ELF-1 (cell line): ENCODE data around the gene NFIA.
"Not testable (repeated sequence)": the region's sequence is repeated elsewhere in the genome, so short reads cannot be mapped to it uniquely, and the experiment has no call there.

Experiments
- DNase-seq: peaks from one replicate; pipeline ENCODE4 v3.0.0-alpha.2; 2016; ENCODE audit warnings: low read depth, low spot score

NFIA gene

DNA sequence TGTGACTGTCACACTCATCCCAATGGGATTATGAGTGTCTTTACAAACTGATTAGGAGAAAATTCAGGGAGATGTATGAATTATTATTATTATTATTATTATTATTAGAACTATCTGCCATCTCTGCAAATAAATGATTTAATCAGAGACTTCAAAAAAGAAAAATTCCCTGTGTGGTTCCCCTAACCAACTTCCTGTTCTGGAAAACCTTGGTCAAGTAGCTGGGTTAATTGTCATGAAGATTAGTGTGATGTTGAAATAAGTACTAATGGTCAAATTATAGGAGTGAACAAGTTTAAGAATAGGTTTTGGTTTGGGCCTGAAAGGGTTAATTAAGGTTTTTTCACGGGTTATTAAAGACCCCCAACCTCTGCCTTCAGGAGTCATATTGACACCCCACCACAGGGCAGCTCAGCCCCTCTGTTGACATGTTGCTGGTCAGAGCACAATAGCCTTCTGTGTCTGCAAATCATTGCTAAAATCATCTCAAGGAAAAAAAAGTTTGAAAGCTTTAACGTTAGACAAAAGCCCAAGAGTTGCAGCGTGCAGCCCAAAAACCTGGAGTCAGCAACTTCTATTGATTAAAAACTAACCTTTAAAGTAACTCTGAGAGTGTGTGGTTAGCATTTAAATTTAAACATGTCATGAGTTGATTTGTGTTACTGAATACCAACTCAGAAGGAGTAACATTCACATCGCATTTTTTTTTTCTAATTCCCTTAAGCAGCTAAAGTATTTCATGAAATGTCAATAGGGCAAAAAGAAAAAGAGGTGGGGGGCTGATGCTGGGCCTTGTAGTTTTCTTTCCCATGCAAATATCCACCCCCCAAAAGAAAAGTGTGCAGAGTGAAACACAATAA is 370.0 kb downstream of the NFIA start:
- DNase-seq: no peak

DNA sequence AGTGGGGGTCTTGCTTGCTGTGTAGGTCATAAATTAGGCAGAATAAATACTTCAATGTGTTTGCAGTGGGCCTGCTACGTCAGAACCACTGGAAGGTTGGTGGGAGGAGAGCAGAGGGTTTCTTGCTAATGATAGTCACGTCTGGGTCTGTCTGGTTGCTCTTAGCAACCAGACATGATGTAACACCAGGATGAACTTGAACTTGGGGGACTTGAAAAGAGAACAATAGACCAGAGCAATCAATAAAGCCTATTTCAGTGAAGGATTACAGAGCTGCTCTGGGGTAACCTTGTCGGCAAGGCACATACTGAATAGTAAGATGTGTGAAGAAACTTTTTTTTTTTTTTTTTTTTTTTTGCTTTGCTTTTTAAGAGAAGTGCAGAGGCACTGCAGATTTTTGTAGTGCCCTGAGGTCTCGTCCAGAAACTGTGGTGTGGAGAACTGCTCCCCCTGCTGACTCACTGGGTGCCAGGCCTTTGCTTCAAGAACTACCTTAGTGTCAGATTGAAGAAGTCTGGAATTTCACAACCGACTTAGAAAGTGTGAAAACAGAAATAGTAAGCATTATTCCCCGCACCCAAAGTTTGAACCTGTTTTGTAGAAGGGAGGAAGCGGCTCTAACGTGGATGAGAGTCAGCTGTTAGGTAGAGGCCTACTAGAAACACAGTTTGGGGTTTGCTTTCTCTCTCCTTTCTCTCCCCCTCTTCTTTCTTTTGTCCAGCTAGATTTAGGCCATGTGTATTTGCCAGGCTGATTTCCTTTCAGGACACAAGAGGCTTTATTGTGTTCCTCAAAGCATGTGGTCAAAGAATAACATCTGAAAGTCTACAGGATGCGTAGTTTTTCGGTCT is 371.0 kb downstream of the NFIA start:
- DNase-seq: peak; percentile 88

DNA sequence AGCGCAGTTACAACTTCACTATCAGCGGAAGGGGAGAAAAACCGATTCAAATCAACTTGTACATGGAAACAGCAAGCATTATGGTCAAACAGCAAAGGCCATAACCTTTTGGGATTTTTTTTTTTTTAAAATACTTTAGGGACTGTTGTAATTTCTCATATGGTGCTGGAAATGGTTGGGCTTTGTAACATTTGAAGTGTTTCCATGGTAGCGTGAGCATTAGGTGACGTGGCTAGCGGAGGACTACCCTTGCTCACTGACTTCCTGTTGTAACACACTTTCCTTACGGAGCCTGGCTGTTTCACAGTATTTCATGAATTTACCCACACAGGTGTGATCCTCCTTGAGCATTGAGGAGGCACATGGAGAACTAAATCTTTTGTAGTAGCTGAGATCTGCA is 373.0 kb downstream of the NFIA start:
- DNase-seq: no peak

DNA sequence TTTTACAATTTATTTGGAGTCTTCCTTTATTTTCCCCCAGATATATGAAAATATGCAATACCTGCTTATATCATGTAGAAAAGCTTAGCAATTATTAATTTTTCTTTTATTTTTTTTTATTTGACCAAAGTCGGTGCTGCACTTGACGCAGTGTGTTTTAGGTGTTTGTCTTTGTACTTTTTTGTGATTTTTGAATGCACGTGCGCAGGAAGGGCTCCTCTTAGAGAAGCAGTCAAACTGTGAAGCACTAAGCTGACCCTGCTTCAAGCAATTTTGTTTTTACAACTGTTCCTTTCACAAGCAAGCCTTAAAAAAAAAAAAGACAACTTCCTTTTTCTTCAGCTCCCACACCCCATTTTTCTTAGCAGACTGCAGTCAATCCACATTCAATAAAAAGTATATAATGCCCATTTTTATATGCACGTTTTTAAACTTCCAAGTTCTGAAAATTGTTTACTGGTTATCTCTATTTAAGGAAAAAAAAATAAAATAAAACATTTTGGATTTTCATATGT is 375.2 kb downstream of the NFIA start:
- no peak for DNase-seq

DNA sequence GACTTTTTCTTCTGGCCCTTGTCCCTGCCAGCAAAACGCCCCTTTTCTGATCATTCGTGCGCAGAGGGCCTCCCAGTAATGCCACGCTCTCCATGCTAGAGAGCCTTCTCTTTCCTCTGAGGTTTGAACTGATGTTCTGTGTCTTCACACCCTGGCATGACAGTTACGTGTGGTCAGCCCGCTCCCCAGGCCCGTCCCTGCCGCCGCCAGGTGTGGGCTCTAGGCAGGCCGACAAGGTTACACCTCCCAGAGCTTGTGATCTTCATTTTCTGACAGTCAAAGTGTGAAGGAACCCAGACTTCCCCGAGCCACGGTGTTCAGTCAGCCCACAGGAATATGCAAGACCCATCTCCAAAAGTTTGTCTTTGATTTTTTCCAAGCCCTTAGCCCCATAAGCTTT is 377.0 kb downstream of the NFIA start:
- DNase-seq: no peak

DNA sequence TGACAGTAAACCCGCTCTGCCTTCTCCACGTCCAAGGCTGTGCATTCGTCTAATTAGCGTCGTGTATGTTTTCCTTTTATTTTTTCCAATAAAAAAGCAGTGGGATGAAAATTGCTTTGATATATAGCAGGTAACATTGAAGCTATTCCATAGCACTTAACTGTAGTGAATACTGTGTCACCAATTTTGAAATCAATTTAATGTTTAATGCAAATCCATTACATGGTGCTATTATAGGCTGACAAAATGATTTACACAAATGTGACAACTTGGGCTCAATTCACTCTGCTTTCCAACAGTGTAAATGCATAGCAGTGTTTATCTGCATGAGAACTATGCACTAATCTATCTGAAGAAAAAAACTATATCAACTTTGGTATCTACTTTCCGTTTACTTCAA is 377.8 kb downstream of the NFIA start:
- DNase-seq: no peak

DNA sequence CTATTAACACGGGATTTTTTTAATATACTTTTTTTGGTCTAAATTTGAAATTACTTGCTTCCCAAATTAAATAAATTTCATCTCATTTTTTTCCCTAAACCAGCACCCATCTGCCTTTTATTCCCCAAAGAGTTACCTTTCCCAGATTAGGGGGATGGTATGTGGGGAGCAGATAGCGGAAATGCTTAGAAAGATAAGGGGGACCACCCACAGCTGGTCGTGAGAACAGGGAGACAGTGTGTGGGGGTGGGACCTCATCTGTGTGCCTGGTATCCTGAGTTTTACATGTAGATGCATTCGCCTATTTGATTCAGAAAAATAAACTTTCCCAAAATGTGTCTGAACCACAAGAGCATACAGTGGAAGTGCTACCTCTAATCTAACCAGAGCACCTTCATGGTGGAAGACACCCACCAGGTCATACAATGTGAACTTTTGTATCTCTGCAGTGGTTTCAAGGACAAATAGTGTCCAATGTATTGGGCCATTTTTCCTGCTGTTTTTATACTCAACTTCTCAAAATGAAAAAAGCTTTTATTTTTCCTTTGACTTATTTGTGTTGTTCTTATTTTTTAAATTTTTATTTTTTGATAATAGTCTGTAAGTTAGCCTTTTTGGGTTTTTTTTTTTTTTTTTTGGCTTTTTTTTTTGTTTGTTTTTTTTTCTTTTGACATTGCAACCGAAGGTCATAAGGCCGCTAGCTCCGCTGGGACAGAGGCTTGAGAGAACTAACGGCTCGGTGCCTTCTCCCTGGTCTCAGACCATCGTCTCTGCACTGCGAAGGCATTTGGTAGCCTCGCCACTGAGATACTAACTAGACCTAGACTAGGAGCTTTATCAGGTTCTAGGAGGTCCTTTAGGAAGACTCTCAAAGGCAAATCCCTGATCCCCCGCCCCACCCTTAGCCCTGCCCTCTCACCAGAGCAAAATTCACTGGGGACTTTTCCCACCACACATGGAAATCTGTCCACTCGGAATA is 379.3 kb downstream of the NFIA start:
- no peak for DNase-seq

DNA sequence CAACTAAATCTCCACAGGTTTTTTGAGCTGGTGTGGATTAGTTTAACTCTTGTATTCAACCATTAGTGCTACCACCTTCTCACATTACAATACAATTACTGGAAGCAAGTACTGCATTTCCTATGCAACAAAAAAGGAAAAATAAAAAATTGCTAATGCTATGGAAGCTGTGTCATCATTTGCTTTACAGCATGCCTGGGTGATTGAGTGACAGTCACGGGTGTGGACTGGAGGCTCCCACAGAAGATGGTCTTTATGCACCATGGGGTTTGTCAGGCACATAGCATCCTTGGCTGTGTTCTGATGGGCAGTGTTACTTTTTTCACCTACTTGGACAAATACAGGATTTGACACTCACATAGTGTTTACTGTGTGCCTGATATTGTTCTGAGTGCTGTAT is 380.3 kb downstream of the NFIA start:
- DNase-seq: no peak

DNA sequence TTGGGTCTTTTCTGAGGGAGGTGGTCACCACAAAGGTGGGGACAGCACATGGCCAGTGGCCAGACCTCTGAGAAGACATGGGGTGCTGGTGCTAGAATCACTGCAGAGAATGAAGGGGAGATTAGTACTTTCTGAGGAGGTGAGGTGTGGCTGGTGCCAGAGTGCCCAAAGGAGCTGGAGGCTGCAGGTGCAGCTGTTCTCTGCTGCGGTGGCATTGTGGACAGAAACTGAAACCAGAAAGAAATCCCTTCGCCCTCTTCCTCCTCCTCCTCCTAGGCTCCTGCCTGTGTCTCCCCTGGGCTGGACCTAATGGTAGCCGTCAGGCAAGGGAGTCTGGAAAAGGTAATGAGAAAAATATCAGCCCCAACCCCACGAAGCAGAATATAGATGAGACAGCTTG is 380.9 kb downstream of the NFIA start:
- no peak for DNase-seq

DNA sequence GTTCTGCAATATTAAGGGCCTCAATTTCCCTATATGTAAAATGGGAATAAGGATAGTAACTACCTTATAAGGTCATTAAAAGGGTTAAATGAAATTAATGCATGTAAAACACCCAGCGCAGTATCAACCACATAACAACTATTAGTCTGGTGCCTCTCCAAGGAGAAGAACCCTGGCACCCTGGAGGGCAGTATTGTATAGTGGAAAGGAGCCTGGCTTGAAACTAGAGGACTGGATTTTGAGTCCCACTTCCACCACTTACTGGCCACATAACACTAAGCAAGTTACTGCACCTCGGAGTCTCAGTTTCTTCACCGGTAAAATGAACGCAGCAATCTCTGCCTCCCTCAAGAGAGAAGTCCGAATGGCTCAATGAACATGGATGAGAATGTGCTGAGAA is 385.5 kb downstream of the NFIA start:
- not testable (repeated sequence) for DNase-seq

DNA sequence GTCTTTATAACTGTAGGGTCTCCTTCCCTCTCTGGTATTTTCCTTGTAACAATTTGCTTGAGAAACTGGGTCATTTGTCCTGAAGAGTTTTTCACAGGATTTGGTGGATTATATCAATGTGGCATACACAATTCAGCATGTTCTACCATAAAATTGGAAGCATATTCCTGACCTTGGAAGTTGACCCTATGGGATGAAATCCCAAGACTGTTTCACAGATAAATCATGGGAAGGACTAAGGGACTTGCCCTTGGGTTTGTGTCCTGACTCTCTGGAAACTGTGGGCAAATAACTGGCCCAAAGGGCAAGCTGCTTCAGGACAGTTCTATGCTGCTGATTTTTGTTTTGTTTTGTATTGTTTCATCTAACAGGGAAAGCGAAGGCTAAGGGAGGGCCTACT is 387.0 kb downstream of the NFIA start:
- DNase-seq: no peak

DNA sequence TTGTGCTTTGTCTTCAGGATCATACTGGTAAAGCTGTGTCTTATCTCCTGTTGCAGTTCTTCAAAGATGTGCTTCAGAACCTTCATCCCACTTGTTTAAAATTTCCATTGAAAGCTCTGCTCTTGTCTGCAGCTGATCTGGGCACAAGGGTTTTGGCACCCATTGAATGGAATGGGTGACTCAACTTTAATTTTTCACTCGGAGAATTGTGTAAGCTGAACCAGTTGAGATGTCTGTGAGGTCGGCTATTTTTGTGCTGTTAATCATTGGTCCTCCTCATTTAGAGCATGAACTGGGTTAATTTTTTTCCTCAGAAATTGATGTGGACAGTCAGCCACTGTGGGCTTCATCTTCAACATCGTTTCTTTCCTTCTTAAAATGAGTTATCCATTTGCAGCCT is 390.5 kb downstream of the NFIA start:
- DNase-seq: no peak

DNA sequence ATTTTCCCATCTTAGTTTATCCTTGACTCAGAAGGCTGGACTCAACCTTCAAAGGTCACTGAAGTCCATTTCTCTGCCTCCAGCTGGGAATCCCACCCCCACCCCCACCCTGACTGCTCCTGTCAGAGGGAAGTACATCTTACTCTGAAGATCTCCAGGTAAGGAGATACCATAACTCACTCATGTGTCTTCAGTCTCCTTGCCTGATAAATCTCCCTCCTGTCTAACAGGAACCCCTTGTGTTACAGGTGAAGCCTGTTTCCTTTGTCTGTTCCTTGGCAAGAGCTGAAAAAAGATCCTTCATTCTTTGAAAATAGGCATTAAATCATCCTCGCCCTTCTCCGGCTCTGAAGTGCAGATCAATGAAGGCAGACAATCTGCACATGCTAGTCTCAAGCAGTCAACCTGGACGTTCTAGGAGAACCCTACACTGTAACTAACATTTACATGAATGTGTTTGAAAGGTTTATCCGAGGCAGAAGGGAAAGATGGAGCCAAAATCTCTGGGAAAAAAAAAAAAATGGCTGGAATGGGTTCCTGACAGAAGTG is 392.0 kb downstream of the NFIA start:
- no peak for DNase-seq

DNA sequence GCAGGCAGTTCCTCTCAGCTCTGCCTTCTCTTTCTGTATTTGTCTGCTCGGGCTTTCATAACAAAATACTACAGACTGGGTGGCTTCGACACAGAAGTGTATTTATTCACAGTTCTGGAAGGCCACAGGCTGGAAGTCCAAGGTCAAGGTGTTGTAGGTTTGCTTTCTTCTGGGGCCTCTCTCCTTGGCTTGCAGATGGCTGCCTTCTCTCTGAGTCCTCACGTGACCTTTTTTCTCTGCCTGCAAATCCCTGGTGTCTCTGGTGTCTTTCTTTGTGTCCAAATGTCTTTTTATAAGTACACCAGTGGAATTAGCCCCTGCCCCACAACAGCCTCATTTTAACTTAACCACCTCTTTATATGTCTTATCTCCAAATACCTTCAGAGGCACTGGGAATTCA is 392.6 kb downstream of the NFIA start:
- DNase-seq: no peak

DNA sequence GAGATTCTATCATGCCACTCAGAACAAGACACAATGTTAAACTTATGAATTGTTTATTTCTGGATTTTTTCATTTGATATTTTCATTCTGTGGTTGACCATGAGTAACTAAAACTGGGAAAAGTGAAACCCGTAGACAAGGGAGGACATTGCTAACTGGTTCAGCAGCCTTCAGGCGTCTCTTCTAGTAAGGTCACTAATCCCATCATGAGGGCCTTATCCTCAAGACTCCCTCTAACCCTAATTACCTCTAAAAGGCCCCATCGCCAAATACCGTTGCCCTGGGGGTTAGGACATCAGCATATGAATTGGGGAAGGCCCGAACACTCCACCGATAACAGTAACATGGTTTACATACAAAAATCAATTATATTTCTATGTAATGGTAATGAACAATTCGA is 394.9 kb downstream of the NFIA start:
- DNase-seq: peak; percentile 67

DNA sequence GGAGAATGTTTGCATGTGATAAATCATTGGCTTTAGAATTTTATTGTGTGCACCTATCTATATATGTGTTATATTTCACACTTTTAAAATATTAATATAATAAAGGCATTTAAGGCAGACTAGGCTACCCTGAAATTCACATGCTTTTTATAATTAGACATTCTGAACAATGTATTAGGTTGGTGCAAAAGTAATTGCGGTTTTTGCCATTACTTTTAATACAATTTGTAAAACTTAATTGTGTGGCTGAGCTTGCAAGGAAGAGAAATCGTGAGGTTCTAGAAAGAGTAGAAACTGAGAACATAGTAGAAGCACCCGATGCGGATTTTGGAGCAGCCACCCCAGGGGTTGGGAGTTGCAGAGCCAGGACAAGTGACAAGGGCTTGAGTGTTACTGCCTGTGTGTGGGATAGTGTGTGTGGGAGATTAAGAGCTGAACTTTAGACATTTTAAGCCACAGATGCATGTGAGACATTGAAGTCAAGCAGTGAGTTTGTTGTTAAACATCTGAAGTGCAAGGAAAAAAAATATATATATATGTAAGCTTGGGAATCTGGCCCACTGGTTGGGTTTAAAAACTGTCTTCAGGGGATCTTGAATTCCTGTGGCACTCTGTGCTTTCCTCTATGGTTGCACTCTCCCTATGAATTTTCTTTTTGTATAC is 398.0 kb downstream of the NFIA start:
- DNase-seq: no peak

DNA sequence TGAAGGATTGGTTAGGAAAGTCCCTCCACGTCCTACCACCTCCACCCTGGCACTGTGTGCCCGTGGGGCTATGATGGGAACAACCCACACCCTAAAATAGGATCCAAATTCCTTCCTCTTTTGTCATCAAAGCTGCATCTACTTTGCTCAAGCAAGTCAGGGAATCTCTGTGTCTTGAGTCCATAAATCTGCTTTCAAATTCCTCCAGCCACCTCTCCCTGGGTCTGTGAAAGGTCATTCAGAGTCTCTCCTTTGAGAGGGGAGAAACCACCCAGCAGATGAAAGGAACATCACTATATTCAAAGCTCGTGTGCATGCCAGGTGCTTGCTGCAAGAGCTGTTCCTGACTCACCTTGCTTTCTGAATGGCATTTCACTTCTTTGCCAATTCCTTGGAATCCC is 399.0 kb downstream of the NFIA start:
- no peak for DNase-seq

DNA sequence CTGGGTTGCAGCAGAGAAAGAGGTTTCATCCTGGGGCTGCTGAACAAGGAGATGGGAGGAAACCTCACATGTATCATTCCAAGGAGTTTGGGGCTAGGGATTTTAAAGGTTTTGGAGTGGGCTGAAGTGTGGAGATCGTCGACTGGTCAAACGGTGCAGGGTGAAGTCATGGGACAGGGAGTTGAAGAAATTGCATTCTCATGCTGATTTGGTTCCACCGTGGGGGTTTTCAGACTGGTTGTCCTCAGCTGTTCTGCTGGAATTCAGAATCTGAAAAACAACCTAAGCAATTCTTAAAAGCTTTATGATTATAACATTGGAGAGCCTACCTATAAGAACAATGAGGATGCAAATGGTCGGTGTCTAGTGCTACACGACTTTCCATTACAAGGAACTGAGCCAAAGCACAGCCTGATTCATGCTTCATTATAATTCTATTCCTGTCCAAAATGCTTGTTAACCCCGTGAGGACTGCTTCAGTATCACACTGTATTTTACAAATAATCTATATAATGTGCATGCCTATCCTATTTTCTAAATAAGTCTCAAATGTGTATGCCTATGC is 399.9 kb downstream of the NFIA start:
- DNase-seq: no peak

DNA sequence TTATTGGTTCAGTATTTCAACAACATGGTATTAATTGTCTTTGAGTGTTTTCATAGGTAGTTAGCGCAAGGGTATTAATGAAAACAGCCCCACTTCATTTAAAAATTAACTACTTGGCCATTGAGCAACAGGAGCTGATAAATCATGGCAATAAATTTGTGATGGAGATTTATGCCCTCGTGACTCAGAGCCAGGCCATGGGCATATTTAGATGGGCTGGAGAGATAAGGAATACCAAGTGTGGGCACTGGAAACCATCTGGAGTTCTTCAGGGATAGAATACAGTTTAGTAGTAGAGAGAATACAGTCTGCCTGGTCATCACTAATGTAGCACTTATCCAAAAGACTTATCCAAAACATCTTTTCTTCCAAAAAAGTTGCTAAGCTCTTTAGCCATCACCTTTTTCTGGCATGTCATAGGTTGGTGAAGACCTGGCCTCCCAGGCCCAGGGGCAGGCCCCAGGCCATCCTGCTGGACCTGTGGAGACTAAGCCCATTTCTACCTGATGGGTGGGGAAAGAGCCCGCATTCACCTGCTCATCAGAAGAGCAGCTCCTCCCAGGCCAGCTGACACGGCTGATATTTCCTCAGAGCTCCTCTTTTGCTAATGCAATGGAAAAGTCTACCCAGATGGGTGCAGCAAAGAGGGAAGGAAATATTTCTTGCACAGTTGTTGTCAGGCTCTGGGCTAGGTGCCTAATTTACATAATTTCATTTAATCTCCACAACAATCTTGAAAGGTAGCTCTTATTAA is 404.6 kb downstream of the NFIA start:
- no peak for DNase-seq

DNA sequence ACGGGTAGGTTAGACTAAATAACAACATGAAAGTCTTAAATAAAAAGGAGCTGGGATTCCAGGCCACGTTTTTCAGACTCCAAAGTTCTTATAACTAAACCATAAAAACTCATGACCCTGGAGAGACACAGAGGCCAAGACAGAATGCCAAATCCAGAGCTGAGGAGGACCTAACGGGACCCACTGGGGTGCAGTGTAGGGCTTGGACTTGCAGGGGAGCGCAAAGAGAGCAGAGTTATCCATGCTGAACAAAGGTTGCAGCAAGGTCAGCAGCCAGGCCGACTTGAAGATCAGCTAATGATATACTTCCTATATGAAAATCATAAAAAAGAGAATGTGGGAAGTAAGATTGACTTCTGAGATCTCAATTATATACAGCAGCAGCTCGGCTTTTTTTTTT is 405.4 kb downstream of the NFIA start:
- no peak for DNase-seq
